ENCODE results near the gene TEX11. TPM values are rescaled to one million over a fixed set of nuclear protein-coding genes. Genes with fewer than 3 reads are reported as not detected.

TEX11 gene
- total RNA-seq, 2 donors from 2014 or later = 0.75 TPM; not detected in 1

DNA sequence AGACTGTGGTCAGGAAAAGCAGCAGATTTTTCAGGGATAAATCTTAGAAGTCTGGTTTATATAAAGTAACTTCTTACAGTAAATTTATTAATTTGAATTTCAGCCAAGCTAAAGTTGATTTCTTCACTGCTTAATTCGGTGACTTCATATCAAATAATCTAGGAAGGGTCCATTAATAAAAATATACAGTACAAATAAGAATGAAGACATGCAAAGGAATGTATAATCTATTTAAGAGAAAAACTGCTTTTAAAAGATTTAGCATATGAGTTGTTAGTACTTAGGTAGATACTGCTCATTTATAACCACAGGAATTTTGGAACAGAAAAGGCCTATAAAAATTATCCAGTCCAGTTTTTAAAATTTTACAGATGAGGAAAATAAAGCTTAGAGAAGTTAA is 286.8 kb downstream of the TEX11 start:
- Histone ChIP-seq H3K27me3 (ENCODE audit: control insufficient read depth, insufficient read depth, low read length, poor library complexity, severe bottlenecking) (no peaks in the 10 kb centered on the region), H3K4me1 (ENCODE audit: control insufficient read depth, insufficient read depth, low read length) (no peaks in the 10 kb centered on the region), H3K9me3 (ENCODE audit: control insufficient read depth, low read length) (no peaks in the 10 kb centered on the region), H3K27ac (ENCODE audit: low read depth, low read length) (no peak overlapping the region), H3K4me3 (ENCODE audit: low read length) (no peak overlapping the region), H3K9ac (ENCODE audit: extremely low read depth, low read length, poor library complexity, severe bottlenecking) (no peak overlapping the region), H3K36me3 (ENCODE audit: control insufficient read depth, insufficient read depth, low read length) (no peaks in the 10 kb centered on the region)
- no peak for DNase-seq
- Mint-ChIP-seq H3K4me1 (peaks cover 7% of the 10 kb centered on the region), H3K27ac (no peak overlapping the region), H3K36me3 (ENCODE audit: low read depth) (no peaks in the 10 kb centered on the region), H3K27me3 (ENCODE audit: insufficient read depth) (no peaks in the 10 kb centered on the region), H3K4me3 (no peak overlapping the region), H3K9me3 (peaks cover 43% of the 10 kb centered on the region)
- WGBS, 2 experiments (ENCODE audit: insufficient coverage in 1 of 2, insufficient read length in 1 of 2) = no CpG with 5 or more reads among the region's 1 CpG
- TF ChIP-seq, protein P1, sequence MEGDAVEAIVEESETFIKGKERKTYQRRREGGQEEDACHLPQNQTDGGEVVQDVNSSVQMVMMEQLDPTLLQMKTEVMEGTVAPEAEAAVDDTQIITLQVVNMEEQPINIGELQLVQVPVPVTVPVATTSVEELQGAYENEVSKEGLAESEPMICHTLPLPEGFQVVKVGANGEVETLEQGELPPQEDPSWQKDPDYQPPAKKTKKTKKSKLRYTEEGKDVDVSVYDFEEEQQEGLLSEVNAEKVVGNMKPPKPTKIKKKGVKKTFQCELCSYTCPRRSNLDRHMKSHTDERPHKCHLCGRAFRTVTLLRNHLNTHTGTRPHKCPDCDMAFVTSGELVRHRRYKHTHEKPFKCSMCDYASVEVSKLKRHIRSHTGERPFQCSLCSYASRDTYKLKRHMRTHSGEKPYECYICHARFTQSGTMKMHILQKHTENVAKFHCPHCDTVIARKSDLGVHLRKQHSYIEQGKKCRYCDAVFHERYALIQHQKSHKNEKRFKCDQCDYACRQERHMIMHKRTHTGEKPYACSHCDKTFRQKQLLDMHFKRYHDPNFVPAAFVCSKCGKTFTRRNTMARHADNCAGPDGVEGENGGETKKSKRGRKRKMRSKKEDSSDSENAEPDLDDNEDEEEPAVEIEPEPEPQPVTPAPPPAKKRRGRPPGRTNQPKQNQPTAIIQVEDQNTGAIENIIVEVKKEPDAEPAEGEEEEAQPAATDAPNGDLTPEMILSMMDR (conservative IDR thresholded peaks at IDR 0.05) = no peak

DNA sequence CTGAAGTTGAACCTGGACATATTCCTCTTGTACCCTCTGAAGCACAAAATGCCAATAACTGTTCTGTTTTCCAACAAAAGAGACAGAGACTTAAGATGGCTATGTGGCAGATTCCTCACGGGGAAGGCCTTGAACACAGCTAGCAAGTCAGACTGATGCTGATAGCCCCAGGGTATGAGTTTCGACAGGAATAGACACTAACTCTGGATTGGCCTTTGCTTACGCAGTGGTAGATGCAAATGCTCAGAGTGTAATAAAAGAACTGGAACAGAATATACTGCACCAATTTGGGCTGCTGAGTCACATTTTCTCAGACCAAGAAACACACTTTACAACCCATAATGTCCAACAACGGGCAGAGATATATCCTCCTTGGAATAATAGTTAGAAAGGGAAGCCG is 290.0 kb downstream of the TEX11 start:
- Mint-ChIP-seq H3K36me3 (ENCODE audit: low read depth) (no peaks in the 10 kb centered on the region), H3K4me3 (no peak overlapping the region), H3K27me3 (ENCODE audit: insufficient read depth) (no peaks in the 10 kb centered on the region), H3K4me1 (peaks cover 3% of the 10 kb centered on the region), H3K9me3 (peaks cover 40% of the 10 kb centered on the region), H3K27ac (no peak overlapping the region)
- H3K9me3 ChIP-seq (ENCODE audit: control insufficient read depth, low read length) = no peaks in the 10 kb centered on the region
- no peak for DNase-seq
- H3K27ac ChIP-seq (ENCODE audit: low read depth, low read length) = no peak overlapping the region
- no peaks in the 10 kb centered on the region for H3K27me3 ChIP-seq (ENCODE audit: control insufficient read depth, insufficient read depth, low read length, poor library complexity, severe bottlenecking)
- WGBS, 2 experiments (ENCODE audit: insufficient coverage in 1 of 2, insufficient read length in 1 of 2) = 95% methylated on average over 5 of the region's 5 CpGs; no CpG with 5 or more reads in 1 of the 2 experiments
- no peaks in the 10 kb centered on the region for H3K36me3 ChIP-seq (ENCODE audit: control insufficient read depth, insufficient read depth, low read length)
- TF ChIP-seq, protein P1 (conservative IDR thresholded peaks at IDR 0.05) = no peak
- H3K4me3 ChIP-seq (ENCODE audit: low read length) = no peak overlapping the region
- H3K9ac ChIP-seq (ENCODE audit: extremely low read depth, low read length, poor library complexity, severe bottlenecking) = no peak overlapping the region
- no peaks in the 10 kb centered on the region for H3K4me1 ChIP-seq (ENCODE audit: control insufficient read depth, insufficient read depth, low read length)

DNA sequence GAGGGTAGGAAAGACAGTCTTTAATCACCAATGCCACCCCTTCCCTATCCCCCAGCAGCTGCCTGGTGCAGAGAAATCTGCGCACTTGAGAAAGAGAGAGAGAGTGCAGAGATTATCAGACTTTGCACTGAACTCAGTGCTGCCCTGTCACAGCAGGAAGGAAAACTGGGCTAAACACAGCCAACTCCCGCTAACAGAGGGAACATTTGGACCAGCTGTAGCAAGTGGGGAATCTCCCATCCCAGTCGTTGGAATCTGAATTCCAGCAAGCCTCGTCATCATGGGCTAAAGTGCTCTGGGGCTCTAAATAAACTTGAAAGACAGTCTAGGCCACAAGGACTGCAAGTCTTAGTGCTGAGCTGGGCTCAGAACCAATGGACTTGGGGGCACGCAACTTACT is 295.2 kb downstream of the TEX11 start:
- Histone ChIP-seq H3K27ac (ENCODE audit: low read depth, low read length) (no peak overlapping the region), H3K4me1 (ENCODE audit: control insufficient read depth, insufficient read depth, low read length) (no peaks in the 10 kb centered on the region), H3K9me3 (ENCODE audit: control insufficient read depth, low read length) (no peaks in the 10 kb centered on the region), H3K4me3 (ENCODE audit: low read length) (no peak overlapping the region), H3K36me3 (ENCODE audit: control insufficient read depth, insufficient read depth, low read length) (no peaks in the 10 kb centered on the region), H3K27me3 (ENCODE audit: control insufficient read depth, insufficient read depth, low read length, poor library complexity, severe bottlenecking) (no peaks in the 10 kb centered on the region), H3K9ac (ENCODE audit: extremely low read depth, low read length, poor library complexity, severe bottlenecking) (no peak overlapping the region)
- peaks cover 30% of the 10 kb centered on the region for H3K9me3 Mint-ChIP-seq
- TF ChIP-seq, protein P1 (conservative IDR thresholded peaks at IDR 0.05) = no peak
- 70 to 75% methylated on average over 2 to 5 of the region's 5 CpGs for WGBS, 2 experiments (ENCODE audit: insufficient coverage in 1 of 2, insufficient read length in 1 of 2)
- H3K36me3 Mint-ChIP-seq (ENCODE audit: low read depth) = no peaks in the 10 kb centered on the region
- no peak for DNase-seq
- H3K4me1 Mint-ChIP-seq = peaks cover 3% of the 10 kb centered on the region
- H3K4me3 Mint-ChIP-seq = no peak overlapping the region
- no peaks in the 10 kb centered on the region for H3K27me3 Mint-ChIP-seq (ENCODE audit: insufficient read depth)
- no peak overlapping the region for H3K27ac Mint-ChIP-seq

All from endodermal cell (in vitro differentiated cells).